H1 (cell line): ENCODE data around the gene SCARB1. TPM values are rescaled to one million over a fixed set of nuclear protein-coding genes. Genes with fewer than 3 reads are reported as not detected.

ENCODE experiments used
- ATF3 ChIP-seq: IDR thresholded peaks from 2 replicates; pipeline ENCODE4 v1.6.1; 2011; ENCODE audit warnings: low read depth, mild to moderate bottlenecking, low read length; ENCODE audit not compliant: insufficient read depth
- BACH1 ChIP-seq: IDR thresholded peaks from 2 replicates; pipeline ENCODE4 v1.6.1; 2012; ENCODE audit warnings: low read length, improper control_type of control experiment
- BCL11A ChIP-seq, 2 experiments: IDR thresholded peaks; one replicate each; pipeline ENCODE4 v1.6.1; 2011; ENCODE audit warnings: low read depth in 2 of 2, low read length in 2 of 2, mild to moderate bottlenecking in 2 of 2
- CBX5 ChIP-seq: fragments of 300-800, 300-1000 bp; sonication (generic); IDR thresholded peaks from 2 replicates; pipeline ENCODE4 v1.7.1; 2016; ENCODE audit warnings: antibody characterized with exemption, low read length, low read depth
- HDAC2 ChIP-seq, 2 experiments: fragments of 300-600 bp in 1 of 2; sonication (generic) in 1 of 2; IDR thresholded peaks; 2 replicates each; pipeline ENCODE4 v1.6.1; 2011 to 2012; ENCODE audit warnings: low read depth in 2 of 2, low read length in 2 of 2, mild to moderate bottlenecking in 2 of 2, moderate library complexity in 2 of 2, borderline replicate concordance in 1 of 2, inconsistent platforms in 1 of 2
- HDAC6 ChIP-seq: IDR thresholded peaks from one replicate; pipeline ENCODE4 v1.7.1; 2012; ENCODE audit warnings: low read depth, mild to moderate bottlenecking, inconsistent platforms, low read length, moderate library complexity
- KDM5A ChIP-seq: fragments of 200-600 bp; IDR thresholded peaks from 2 replicates; pipeline ENCODE4 v1.7.1; 2012; ENCODE audit warnings: mild to moderate bottlenecking, low read length, inconsistent platforms, mixed read lengths
- NANOG ChIP-seq: IDR thresholded peaks from 2 replicates; pipeline ENCODE4 v1.6.1; 2011; ENCODE audit warnings: low read length, low read depth, mild to moderate bottlenecking, inconsistent platforms; ENCODE audit not compliant: insufficient read depth, poor library complexity, severe bottlenecking
- NRF1 ChIP-seq: IDR thresholded peaks from 2 replicates; pipeline ENCODE4 v1.6.1; 2011; ENCODE audit warnings: mild to moderate bottlenecking, low read depth, low read length, improper control_type of control experiment
- POLR2A ChIP-seq, 2 experiments: IDR thresholded peaks; 1 replicate in 1 of 2; 2 replicates in 1 of 2; pipeline ENCODE4 v1.6.1; 2011; ENCODE audit warnings: low read depth in 2 of 2, low read length in 2 of 2, mild to moderate bottlenecking in 2 of 2; ENCODE audit errors: control extremely low read depth in 1 of 2
- RNF2 ChIP-seq: fragments of 200-900, 300-1000 bp; sonication (generic); IDR thresholded peaks from 2 replicates; pipeline ENCODE4 v1.7.1; 2016; ENCODE audit warnings: borderline replicate concordance, low read depth, mild to moderate bottlenecking, antibody characterized with exemption, low read length; ENCODE audit not compliant: poor library complexity, severe bottlenecking; ENCODE audit errors: missing control alignments
- RXRA ChIP-seq: IDR thresholded peaks from 2 replicates; pipeline ENCODE4 v1.6.1; 2011; ENCODE audit warnings: low read depth, mild to moderate bottlenecking, low read length, moderate library complexity; ENCODE audit not compliant: insufficient read depth
- SIN3A ChIP-seq, 2 experiments: IDR thresholded peaks in 1 of 2; conservative IDR thresholded peaks in 1 of 2; 2 replicates each; pipeline ENCODE4 v1.6.1; 2011 to 2012; ENCODE audit warnings: low read length in 2 of 2, improper control_type of control experiment in 1 of 2, low read depth in 1 of 2, mild to moderate bottlenecking in 1 of 2
- SIX5 ChIP-seq: IDR thresholded peaks from 2 replicates; pipeline ENCODE4 v1.6.1; 2011; ENCODE audit warnings: mild to moderate bottlenecking, low read depth, low read length
- SP4 ChIP-seq: IDR thresholded peaks from 2 replicates; pipeline ENCODE4 v1.6.1; 2012; ENCODE audit warnings: low read length, inconsistent platforms
- SRF ChIP-seq: IDR thresholded peaks from 2 replicates; pipeline ENCODE4 v1.6.1; 2011; ENCODE audit warnings: mild to moderate bottlenecking, low read depth, low read length, moderate library complexity
- TAF1 ChIP-seq: IDR thresholded peaks from 2 replicates; pipeline ENCODE4 v1.6.1; 2011; ENCODE audit warnings: mild to moderate bottlenecking, low read depth, low read length
- TEAD4 ChIP-seq: IDR thresholded peaks from 2 replicates; pipeline ENCODE4 v1.6.1; 2012; ENCODE audit warnings: low read depth, low read length, inconsistent platforms, mixed read lengths
- USF2 ChIP-seq: IDR thresholded peaks from 2 replicates; pipeline ENCODE4 v1.6.1; 2011; ENCODE audit warnings: low read length, improper control_type of control experiment
- YY1 ChIP-seq: IDR thresholded peaks from 2 replicates; pipeline ENCODE4 v1.6.1; 2011; ENCODE audit warnings: low read depth, mild to moderate bottlenecking, low read length
- ZNF274 ChIP-seq: IDR thresholded peaks from 2 replicates; pipeline ENCODE4 v1.7.0; 2012; ENCODE audit warnings: low read length, borderline replicate concordance; ENCODE audit errors: extremely low read depth
- polyA plus RNA-seq, 7 experiments: library from polyadenylated mRNA; depleted of rRNA in 3 of 7; stranded (reverse) in 5 of 7; unstranded in 2 of 7; fragments of >200 nt in 5 of 7; fragments of 200-250 nt in 2 of 7; gene quantifications; 1 replicate in 5 of 7; 2 replicates in 1 of 7; 4 replicates in 1 of 7; pipeline versions ENCODE4 v1.2.1 to v1.2.3, GENCODE V29; 2011 to 2013; ENCODE audit warnings: missing spikeins in 2 of 7, mixed read lengths in 2 of 7
- total RNA-seq: library from RNA; stranded (reverse); fragmentation: NEBNext Ultra II Directional; extraction: Animal tissue kit (Norgen Biotek cat#: 25700); gene quantifications from 2 replicates; pipeline ENCODE4 v1.2.1, GENCODE V29; 2021

The SCARB1 gene
- total and polyA plus RNA-seq, 2 of the 8 experiments (the other 6 are each of a cell fraction or from before 2014, with no cell fraction given), result 45.3 to 57.1 TPM

DNA sequence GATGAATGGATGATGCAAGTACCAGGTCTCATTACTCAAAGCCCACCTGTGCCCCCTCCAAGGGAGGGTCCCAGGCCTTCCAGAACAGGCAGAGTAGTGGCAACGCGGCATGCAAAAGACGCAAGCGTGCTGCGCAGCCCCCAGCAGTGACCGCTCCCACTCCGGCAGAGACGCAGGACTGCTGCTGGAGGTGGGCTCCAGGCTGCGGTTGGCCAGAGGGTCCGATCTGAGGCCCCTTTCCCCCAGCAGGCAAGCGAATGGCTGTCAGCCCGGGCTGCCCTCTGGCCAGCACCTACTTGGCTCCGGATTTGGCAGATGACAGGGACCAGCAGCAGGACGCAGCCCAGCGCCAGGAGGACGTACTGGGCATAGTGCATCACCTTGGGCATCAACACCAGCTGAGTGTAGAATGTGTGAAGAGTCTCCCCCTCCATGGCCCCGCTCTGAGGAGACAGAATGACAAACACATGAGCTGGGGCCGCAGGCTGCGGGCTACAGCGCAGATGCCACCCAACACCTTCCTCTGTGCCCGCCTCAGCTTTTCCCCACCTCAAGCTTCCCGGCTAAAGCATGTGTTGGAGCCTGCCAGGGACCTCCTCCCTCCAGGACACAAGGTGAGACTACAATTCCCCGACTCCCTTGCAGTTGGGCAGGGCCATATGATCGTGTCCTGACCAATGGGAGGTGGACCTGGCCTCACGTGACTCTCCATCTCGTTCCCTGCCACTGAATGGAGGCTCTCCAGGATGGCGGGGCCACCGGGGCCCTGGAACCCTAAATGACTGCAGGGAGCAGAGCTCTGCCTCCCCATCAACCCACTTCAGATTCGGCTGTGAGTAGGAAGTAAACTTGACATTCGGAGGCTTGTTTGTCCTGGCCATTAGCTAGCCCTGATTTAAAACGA lies 77.4 kb downstream of the SCARB1 start (continued):
- TF ChIP-seq RNF2 (no peak), SRF (no peak), NANOG (no peak), SIN3A (conservative IDR thresholded peaks at IDR 0.05 in 1 of 2, IDR thresholded peaks at IDR 0.05 in 1 of 2; ENCODE audit: low read depth in 1 of 2, low read length in 2 of 2) (peak; percentile 29 to 72; a peak in 2 of 4 replicates), SIX5 (peak; percentile 87), RXRA (no peak), USF2 (peak; percentile 100), TAF1 (peak; percentile 66; the same call in 1 of the 2 replicates), NRF1 (no peak), CBX5 (no peak), KDM5A (no peak; the same call in 1 of the 2 replicates), ATF3 (peak; percentile 99), ZNF274 (no peak), SP4 (peak; percentile 84; the same call in 1 of the 2 replicates), BCL11A (IDR thresholded peaks at IDR 0.05; ENCODE audit: low read depth in 2 of 2, low read length in 2 of 2) (no peak), TEAD4 (no peak), BACH1 (no peak), HDAC2 (IDR thresholded peaks at IDR 0.05; ENCODE audit: borderline replicate concordance in 1 of 2, low read depth in 2 of 2, low read length in 2 of 2) (no peak), HDAC6 (no peak), POLR2A (IDR thresholded peaks at IDR 0.05; ENCODE audit: control extremely low read depth in 1 of 2, low read depth in 2 of 2, low read length in 2 of 2) (peak in 1 of 2 experiments; percentile 61; a peak in 2 of 3 replicates), YY1 (peak; percentile 85)
